Esophagus squamous epithelium (tissue), 5 donors: ENCODE data around the gene DUSP7. TPM values are rescaled to one million over a fixed set of nuclear protein-coding genes. Genes with fewer than 3 reads are reported as not detected.
"Not testable (repeated sequence)": the region's sequence is repeated elsewhere in the genome, so short reads cannot be mapped to it uniquely, and the experiment has no call there.

Source experiments
- DNase-seq: peaks from one replicate; lab custom pipeline; 2025; lab: John Stamatoyannopoulos, UW
- H3K27ac ChIP-seq, 4 donors: fragments of 200-600 bp; sonication (generic); one replicate each; pipeline ENCODE4 v1.5.1; 2016 to 2019; ENCODE audit warnings: mild to moderate bottlenecking in 1 of 4
- H3K27me3 ChIP-seq, 4 donors: fragments of 200-600 bp; sonication (generic); 1 replicate in 3 of 4; 2 replicates in 1 of 4; pipeline versions ENCODE4 v1.5.1 to v1.6.0; 2017 to 2021; ENCODE audit warnings: antibody characterized with exemption in 1 of 4
- H3K36me3 ChIP-seq, 3 donors: fragments of 200-600 bp; sonication (generic); one replicate each; pipeline ENCODE4 v1.5.1; 2016 to 2019
- H3K4me1 ChIP-seq, 3 donors: fragments of 200-600 bp; sonication (generic); one replicate each; pipeline ENCODE4 v1.5.1; 2017 to 2019
- H3K4me3 ChIP-seq, 4 donors: fragments of 200-600 bp; sonication (generic); 1 replicate in 3 of 4; 2 replicates in 1 of 4; pipeline ENCODE4 v1.5.1; 2016 to 2019; ENCODE audit warnings: mild to moderate bottlenecking in 2 of 4, moderate library complexity in 1 of 4
- H3K9me3 ChIP-seq, 3 donors: fragments of 200-600 bp; sonication (generic); one replicate each; pipeline ENCODE4 v1.5.1; 2016 to 2019
- POLR2A ChIP-seq, 4 donors: fragments of 450-650 bp; IDR thresholded peaks; one replicate each; pipeline ENCODE4 v1.6.1; 2017; ENCODE audit warnings: antibody characterized with exemption in 4 of 4, mild to moderate bottlenecking in 4 of 4, moderate library complexity in 3 of 4
- WGBS, 2 donors: methylation state at CpG; one replicate each; pipeline ENCODE4 v1.1.5; 2018; 5-methylcytosine and 5-hydroxymethylcytosine counted together
- intact Hi-C: fragments of 100-400 bp; cut with DNase I; formaldehyde crosslinking; loops from one replicate; pipeline ENCODE4 v1.15.0; 2022
- total RNA-seq, 4 donors: library from RNA; depleted of rRNA; stranded (reverse); fragments of >200 nt; gene quantifications; one replicate each; pipeline ENCODE4 v1.1.0, GENCODE V29; 2016
- TF ChIP-seq, protein P1 (sequence below), 6 experiments: fragments of 450-650 bp in 4 of 6; fragments of 200-600 bp in 2 of 6; sonication (generic) in 2 of 6; IDR thresholded peaks; one replicate each; pipeline ENCODE4 v1.5.1; 2016 to 2019; ENCODE audit warnings: antibody characterized with exemption in 6 of 6, mild to moderate bottlenecking in 4 of 6, moderate library complexity in 4 of 6
- donor health status: DM: yes; HTN: yes; CAD: no.

Gene DUSP7
- total RNA-seq, 4 donors from 2014 or later = 49.3 to 105 (median 62.1) TPM

DNA sequence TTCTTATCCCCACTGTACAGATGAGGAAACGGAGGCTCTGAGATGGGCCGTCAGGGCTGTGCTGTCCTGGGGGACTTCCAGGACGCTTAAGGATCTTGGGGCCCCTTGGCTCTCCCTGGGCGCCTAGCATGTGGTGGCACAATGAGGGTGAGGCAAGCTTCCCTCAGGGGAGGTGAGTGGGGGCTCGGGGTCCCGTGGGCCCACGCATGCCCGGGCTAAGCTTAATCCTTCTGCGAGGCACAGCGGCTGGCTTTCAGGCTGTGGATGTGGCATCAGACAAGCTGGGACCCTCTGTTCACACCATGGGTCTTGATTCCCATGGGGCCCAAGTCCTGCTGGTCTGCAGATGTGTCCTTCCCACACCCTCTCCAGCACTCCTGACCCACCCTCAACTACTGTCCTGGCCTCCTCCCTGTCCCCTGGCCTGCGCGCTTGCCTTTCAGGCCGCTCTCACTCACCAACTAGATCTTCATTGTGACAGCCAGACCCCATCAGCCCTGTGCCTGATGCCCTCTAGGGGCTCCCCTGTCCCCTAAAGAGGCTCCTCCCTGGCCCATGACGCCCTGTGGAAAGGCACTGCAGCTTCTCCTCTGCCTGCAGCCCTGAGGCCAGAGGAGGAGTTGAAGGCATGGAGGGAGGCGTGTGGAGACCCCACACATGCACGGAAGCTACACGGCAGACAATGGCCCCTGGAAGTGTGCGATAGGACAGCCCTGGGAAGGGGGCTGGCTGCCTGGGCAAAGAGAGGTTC lies 11.3 kb downstream of the DUSP7 start:
- H3K27ac ChIP-seq = peak overlapping the region; percentile 92 to 98 (median 96)

GRCh38 chr3:52043750-52044149 lies 12.6 kb downstream of the DUSP7 start:
- peak overlapping the region in 3 of 4 donors; percentile 95 to 98 (median 96) for H3K27ac ChIP-seq
- TF ChIP-seq POLR2A (IDR thresholded peaks at IDR 0.05) = no peak
- TF ChIP-seq, protein P1, sequence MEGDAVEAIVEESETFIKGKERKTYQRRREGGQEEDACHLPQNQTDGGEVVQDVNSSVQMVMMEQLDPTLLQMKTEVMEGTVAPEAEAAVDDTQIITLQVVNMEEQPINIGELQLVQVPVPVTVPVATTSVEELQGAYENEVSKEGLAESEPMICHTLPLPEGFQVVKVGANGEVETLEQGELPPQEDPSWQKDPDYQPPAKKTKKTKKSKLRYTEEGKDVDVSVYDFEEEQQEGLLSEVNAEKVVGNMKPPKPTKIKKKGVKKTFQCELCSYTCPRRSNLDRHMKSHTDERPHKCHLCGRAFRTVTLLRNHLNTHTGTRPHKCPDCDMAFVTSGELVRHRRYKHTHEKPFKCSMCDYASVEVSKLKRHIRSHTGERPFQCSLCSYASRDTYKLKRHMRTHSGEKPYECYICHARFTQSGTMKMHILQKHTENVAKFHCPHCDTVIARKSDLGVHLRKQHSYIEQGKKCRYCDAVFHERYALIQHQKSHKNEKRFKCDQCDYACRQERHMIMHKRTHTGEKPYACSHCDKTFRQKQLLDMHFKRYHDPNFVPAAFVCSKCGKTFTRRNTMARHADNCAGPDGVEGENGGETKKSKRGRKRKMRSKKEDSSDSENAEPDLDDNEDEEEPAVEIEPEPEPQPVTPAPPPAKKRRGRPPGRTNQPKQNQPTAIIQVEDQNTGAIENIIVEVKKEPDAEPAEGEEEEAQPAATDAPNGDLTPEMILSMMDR (IDR thresholded peaks at IDR 0.05) = no peak

More for the DNA sequence above, 11.3 kb downstream of the DUSP7 start:
- Histone ChIP-seq H3K4me3 (no peak overlapping the region), H3K4me1 (peaks cover 51 to 84% (median 56%) of the 10 kb centered on the region in 3 donors), H3K9me3 (no peaks in the 10 kb centered on the region), H3K27me3 (no peaks in the 10 kb centered on the region), H3K36me3 (peaks cover 12 to 22% (median 18%) of the 10 kb centered on the region in 3 donors)
- intact Hi-C loops = no loop called here
- TF ChIP-seq POLR2A (IDR thresholded peaks at IDR 0.05) = no peak
- TF ChIP-seq, protein P1 (IDR thresholded peaks at IDR 0.05) = no peak
- no peak for DNase-seq
- WGBS, 2 donors = 84% methylated on average over 5 to 9 of the region's 18 CpGs

GRCh38 chr3:52043039-52043438 lies 13.3 kb downstream of the DUSP7 start:
- H3K4me3 ChIP-seq, H3K27me3 ChIP-seq, H3K27ac ChIP-seq, intact Hi-C loops, H3K36me3 ChIP-seq, H3K9me3 ChIP-seq, DNase-seq: not testable (repeated sequence)
- peaks cover 45 to 84% (median 55%) of the 10 kb centered on the region in 3 donors for H3K4me1 ChIP-seq
- WGBS, 2 donors = 89 to 94% methylated on average over 1 of the region's 1 CpG

More at GRCh38 chr3:52043750-52044149, 12.6 kb downstream of the DUSP7 start:
- peaks cover 45 to 84% (median 55%) of the 10 kb centered on the region in 3 donors for H3K4me1 ChIP-seq
- no CpG with 5 or more reads among the region's 6 CpGs for WGBS, 2 donors
- H3K4me3 ChIP-seq = no peak overlapping the region
- no peak for DNase-seq
- H3K27me3 ChIP-seq = no peaks in the 10 kb centered on the region
- peaks cover 0 to 9% (median 6%) of the 10 kb centered on the region in 3 donors for H3K36me3 ChIP-seq
- H3K9me3 ChIP-seq = no peaks in the 10 kb centered on the region
- intact Hi-C loops = no loop called here

DNA sequence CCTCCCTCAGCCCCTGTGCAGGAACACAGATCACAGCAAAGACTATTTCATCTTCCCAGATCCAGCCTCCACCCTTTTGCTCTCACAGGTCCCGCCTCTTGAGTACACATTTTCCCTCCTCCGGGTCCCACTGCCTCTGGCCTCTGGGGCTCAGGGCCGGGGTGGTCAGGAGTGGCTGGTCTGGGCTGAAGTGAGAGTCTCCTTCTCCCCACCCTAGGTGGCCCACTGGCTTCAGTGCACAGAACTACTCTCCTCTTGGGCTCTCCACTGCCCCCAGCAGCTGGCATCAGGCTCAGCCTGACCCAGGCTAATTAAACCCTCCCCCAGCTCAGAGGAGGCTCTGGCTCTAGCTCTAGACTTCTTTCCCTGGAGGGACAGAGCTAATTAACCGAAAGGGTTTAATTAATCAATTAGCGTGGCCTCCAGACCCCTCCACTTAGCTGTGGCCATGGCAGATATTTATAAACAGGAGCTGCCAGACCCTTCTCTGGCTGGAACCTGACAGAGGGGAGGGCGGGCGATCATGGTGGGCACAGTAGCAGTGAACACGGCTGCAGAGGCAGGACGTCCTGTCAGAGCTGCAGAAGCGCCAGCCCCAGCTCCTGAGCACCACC lies 15.1 kb downstream of the DUSP7 start:
- Histone ChIP-seq H3K36me3 (no peaks in the 10 kb centered on the region), H3K9me3 (no peaks in the 10 kb centered on the region), H3K27me3 (no peaks in the 10 kb centered on the region), H3K4me3 (no peak overlapping the region), H3K27ac (peak overlapping the region in 2 of 4 donors; percentile 23 to 30), H3K4me1 (peaks cover 32 to 84% (median 45%) of the 10 kb centered on the region in 3 donors)
- intact Hi-C loops = no loop called here
- no peak for DNase-seq
- 59 to 61% methylated on average over 4 to 5 of the region's 10 CpGs for WGBS, 2 donors
- TF ChIP-seq POLR2A (IDR thresholded peaks at IDR 0.05) = no peak
- TF ChIP-seq, protein P1 (IDR thresholded peaks at IDR 0.05) = no peak

GRCh38 chr3:52040600-52040999 lies 15.8 kb downstream of the DUSP7 start:
- H3K9me3 ChIP-seq = no peaks in the 10 kb centered on the region
- H3K4me3 ChIP-seq = no peak overlapping the region
- intact Hi-C loops = no loop called here
- H3K36me3 ChIP-seq = no peaks in the 10 kb centered on the region
- DNase-seq = no peak
- H3K27me3 ChIP-seq = no peaks in the 10 kb centered on the region
- 78 to 85% methylated on average over 8 of the region's 8 CpGs for WGBS, 2 donors
- peak overlapping the region in 3 of 4 donors; percentile 23 to 57 (median 54) for H3K27ac ChIP-seq
- TF ChIP-seq, protein P1 (IDR thresholded peaks at IDR 0.05) = no peak
- no peak for TF ChIP-seq POLR2A (IDR thresholded peaks at IDR 0.05)
- peaks cover 28 to 82% (median 41%) of the 10 kb centered on the region in 3 donors for H3K4me1 ChIP-seq
